ENCODE results near the gene HELZ2. TPM values are rescaled to one million over a fixed set of nuclear protein-coding genes. Genes with fewer than 3 reads are reported as not detected.

Gene HELZ2
- polyA plus RNA-seq, 1 of the 3 experiments (the other 2 are of a cell fraction), result 7.6 TPM

GRCh38 chr20:63549019-63549418 is 25.0 kb downstream of the HELZ2 start:
- ChIA-PET POLR2A (no interaction called here), CTCF (interaction anchor here (1.2 to 8.2 kb wide), 2 partner anchors 10 to 53 kb away, joined by 3 to 66 read pairs; partner anchors contain the start of gene PTK6)
- Histone ChIP-seq H3F3A (replicated peaks; ENCODE audit: insufficient read depth) (peaks cover 9% of the 10 kb centered on the region), H3K9ac (no peak overlapping the region), H3K4me2 (no peak overlapping the region), H3K27me3 (ENCODE audit: insufficient read depth) (no peaks in the 10 kb centered on the region), H3K4me1 (ENCODE audit: control insufficient read depth in 1 of 2, insufficient read depth in 2 of 2, low read depth in 1 of 2, low read length in 1 of 2) (peaks cover 0 to 3% of the 10 kb centered on the region in 2 experiments; a peak in 1 of 4 replicates), H3K36me3 (replicated peaks in 1 of 2; ENCODE audit: control insufficient read depth in 1 of 2, insufficient read depth in 2 of 2, low read length in 1 of 2) (no peaks in the 10 kb centered on the region), H3K79me2 (ENCODE audit: insufficient read depth) (no peaks in the 10 kb centered on the region), H4K20me1 (ENCODE audit: insufficient read depth) (no peaks in the 10 kb centered on the region), H3K27ac (ENCODE audit: low read depth in 2 of 2, low read length in 1 of 2) (no peak overlapping the region), H2AFZ (ENCODE audit: low read depth) (no peak overlapping the region), H3K9me2 (no peaks in the 10 kb centered on the region), H3K4me3 (ENCODE audit: low read depth in 2 of 2, low read length in 1 of 2) (no peak overlapping the region), H3K9me3 (no peaks in the 10 kb centered on the region)
- 88% methylated on average over 24 of the region's 25 CpGs for WGBS (ENCODE audit: low lambda C conversion rate)
- no peak for DNase-seq
- TF ChIP-seq FOXM1 (IDR thresholded peaks at IDR 0.05; ENCODE audit: low read depth) (no peak), EZH2phosphoT487 (IDR thresholded peaks at IDR 0.05; ENCODE audit: borderline replicate concordance, low read depth) (no peak), MXI1 (IDR thresholded peaks at IDR 0.05; ENCODE audit: low read depth, low read length) (no peak), TAF1 (IDR thresholded peaks at IDR 0.05; ENCODE audit: borderline replicate concordance, low read depth, low read length) (no peak), POLR2AphosphoS5 (IDR thresholded peaks at IDR 0.05; ENCODE audit: low read depth, low read length) (no peak), IRF3 (IDR thresholded peaks at IDR 0.05; ENCODE audit: low read depth, low read length) (no peak), RCOR1 (IDR thresholded peaks at IDR 0.05; ENCODE audit: low read length) (no peak)
- TF ChIP-seq, protein P1, sequence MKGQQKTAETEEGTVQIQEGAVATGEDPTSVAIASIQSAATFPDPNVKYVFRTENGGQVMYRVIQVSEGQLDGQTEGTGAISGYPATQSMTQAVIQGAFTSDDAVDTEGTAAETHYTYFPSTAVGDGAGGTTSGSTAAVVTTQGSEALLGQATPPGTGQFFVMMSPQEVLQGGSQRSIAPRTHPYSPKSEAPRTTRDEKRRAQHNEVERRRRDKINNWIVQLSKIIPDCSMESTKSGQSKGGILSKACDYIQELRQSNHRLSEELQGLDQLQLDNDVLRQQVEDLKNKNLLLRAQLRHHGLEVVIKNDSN (IDR thresholded peaks at IDR 0.05; ENCODE audit: borderline replicate concordance, low read depth), result no peak
- TF ChIP-seq, protein P2, sequence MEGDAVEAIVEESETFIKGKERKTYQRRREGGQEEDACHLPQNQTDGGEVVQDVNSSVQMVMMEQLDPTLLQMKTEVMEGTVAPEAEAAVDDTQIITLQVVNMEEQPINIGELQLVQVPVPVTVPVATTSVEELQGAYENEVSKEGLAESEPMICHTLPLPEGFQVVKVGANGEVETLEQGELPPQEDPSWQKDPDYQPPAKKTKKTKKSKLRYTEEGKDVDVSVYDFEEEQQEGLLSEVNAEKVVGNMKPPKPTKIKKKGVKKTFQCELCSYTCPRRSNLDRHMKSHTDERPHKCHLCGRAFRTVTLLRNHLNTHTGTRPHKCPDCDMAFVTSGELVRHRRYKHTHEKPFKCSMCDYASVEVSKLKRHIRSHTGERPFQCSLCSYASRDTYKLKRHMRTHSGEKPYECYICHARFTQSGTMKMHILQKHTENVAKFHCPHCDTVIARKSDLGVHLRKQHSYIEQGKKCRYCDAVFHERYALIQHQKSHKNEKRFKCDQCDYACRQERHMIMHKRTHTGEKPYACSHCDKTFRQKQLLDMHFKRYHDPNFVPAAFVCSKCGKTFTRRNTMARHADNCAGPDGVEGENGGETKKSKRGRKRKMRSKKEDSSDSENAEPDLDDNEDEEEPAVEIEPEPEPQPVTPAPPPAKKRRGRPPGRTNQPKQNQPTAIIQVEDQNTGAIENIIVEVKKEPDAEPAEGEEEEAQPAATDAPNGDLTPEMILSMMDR (IDR thresholded peaks at IDR 0.05), result no peak

DNA sequence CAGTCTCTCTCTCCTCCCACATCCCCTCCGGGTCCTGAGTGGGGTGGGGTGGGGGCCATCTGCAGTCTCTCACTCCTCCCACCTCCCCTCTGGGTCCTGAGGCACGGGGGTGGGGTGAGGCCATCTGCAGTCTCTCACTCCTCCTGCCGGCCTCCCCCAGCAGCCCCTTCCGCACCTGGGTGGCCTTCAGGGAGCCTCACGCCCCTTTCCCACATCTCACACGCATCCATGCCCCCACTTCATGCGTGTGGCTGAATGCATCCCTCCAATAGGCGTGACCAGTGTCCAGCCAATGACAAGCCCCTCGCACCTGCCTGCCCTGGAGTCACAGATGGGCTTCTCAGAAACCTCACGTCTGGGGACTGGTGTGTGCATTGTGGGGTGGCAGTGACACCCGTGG is 25.5 kb downstream of the HELZ2 start:
- DNase-seq, result no peak
- Histone ChIP-seq H3K9ac (no peak overlapping the region), H4K20me1 (ENCODE audit: insufficient read depth) (no peaks in the 10 kb centered on the region), H3F3A (replicated peaks; ENCODE audit: insufficient read depth) (peaks cover 9% of the 10 kb centered on the region), H2AFZ (ENCODE audit: low read depth) (no peak overlapping the region), H3K36me3 (replicated peaks in 1 of 2; ENCODE audit: control insufficient read depth in 1 of 2, insufficient read depth in 2 of 2, low read length in 1 of 2) (no peaks in the 10 kb centered on the region), H3K79me2 (ENCODE audit: insufficient read depth) (no peaks in the 10 kb centered on the region), H3K4me2 (no peak overlapping the region), H3K9me3 (no peaks in the 10 kb centered on the region), H3K27ac (ENCODE audit: low read depth in 2 of 2, low read length in 1 of 2) (no peak overlapping the region), H3K9me2 (no peaks in the 10 kb centered on the region), H3K27me3 (ENCODE audit: insufficient read depth) (no peaks in the 10 kb centered on the region), H3K4me3 (ENCODE audit: low read depth in 2 of 2, low read length in 1 of 2) (no peak overlapping the region), H3K4me1 (ENCODE audit: control insufficient read depth in 1 of 2, insufficient read depth in 2 of 2, low read depth in 1 of 2, low read length in 1 of 2) (peaks cover 0 to 3% of the 10 kb centered on the region in 2 experiments; a peak in 1 of 4 replicates)
- CTCF ChIA-PET, result interaction anchor here (8.2 kb wide), 1 partner anchor 9 kb away, joined by 66 read pairs; the partner anchor contains the start of gene PTK6
- TF ChIP-seq, protein P2 (IDR thresholded peaks at IDR 0.05), result no peak
- TF ChIP-seq NRF1 (IDR thresholded peaks at IDR 0.05; ENCODE audit: low read depth, low read length) (no peak), MAX (IDR thresholded peaks at IDR 0.05; ENCODE audit: low read depth) (no peak), FOXM1 (IDR thresholded peaks at IDR 0.05; ENCODE audit: low read depth) (no peak), FOSL2 (IDR thresholded peaks at IDR 0.05; ENCODE audit: borderline replicate concordance, low read depth) (no peak), EZH2phosphoT487 (IDR thresholded peaks at IDR 0.05; ENCODE audit: borderline replicate concordance, low read depth) (no peak), CHD2 (IDR thresholded peaks at IDR 0.05; ENCODE audit: low read length, partially characterized antibody) (no peak), EP300 (IDR thresholded peaks at IDR 0.05; ENCODE audit: borderline replicate concordance in 1 of 2, low read depth in 1 of 2, low read length in 1 of 2) (no peak), MEF2A (IDR thresholded peaks at IDR 0.05; ENCODE audit: borderline replicate concordance, low read depth) (no peak)
- TF ChIP-seq, protein P3, sequence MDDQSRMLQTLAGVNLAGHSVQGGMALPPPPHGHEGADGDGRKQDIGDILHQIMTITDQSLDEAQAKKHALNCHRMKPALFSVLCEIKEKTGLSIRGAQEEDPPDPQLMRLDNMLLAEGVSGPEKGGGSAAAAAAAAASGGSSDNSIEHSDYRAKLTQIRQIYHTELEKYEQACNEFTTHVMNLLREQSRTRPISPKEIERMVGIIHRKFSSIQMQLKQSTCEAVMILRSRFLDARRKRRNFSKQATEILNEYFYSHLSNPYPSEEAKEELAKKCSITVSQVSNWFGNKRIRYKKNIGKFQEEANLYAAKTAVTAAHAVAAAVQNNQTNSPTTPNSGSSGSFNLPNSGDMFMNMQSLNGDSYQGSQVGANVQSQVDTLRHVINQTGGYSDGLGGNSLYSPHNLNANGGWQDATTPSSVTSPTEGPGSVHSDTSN (IDR thresholded peaks at IDR 0.05), result no peak
- WGBS (ENCODE audit: low lambda C conversion rate), result 74% methylated on average over 7 of the region's 11 CpGs
- POLR2A ChIA-PET, result interaction anchor here (0.8 kb wide), 1 partner anchor 9 kb away, joined by 3 read pairs; no protein-coding TSS in a partner anchor

Measured in SK-N-SH (cell line).